HUES48 (cell line): Measurements from ENCODE around the gene RPS13.
A peak's percentile ranks its signal among the peaks of the same experiment; 100 is the strongest.
"Not testable (repeated sequence)": the region's sequence is repeated elsewhere in the genome, so short reads cannot be mapped to it uniquely, and the experiment has no call there.

Experiments used
- H3K27ac ChIP-seq: one replicate; pipeline ENCODE4 v1.7.0; 2013; ENCODE audit warnings: low read depth, low read length, inconsistent platforms
- H3K27me3 ChIP-seq: 2 replicates; pipeline ENCODE4 v1.6.1; 2013; ENCODE audit warnings: mild to moderate bottlenecking, low read length; ENCODE audit not compliant: control insufficient read depth, insufficient read depth
- H3K36me3 ChIP-seq: 2 replicates; pipeline ENCODE4 v1.6.1; 2013; ENCODE audit warnings: low read length; ENCODE audit not compliant: control insufficient read depth, insufficient read depth
- H3K4me1 ChIP-seq: 2 replicates; pipeline ENCODE4 v1.6.1; 2013; ENCODE audit warnings: mild to moderate bottlenecking, low read length; ENCODE audit not compliant: control insufficient read depth, insufficient read depth
- H3K4me3 ChIP-seq: 2 replicates; pipeline ENCODE4 v1.5.1; 2013; ENCODE audit warnings: mild to moderate bottlenecking, low read depth, low read length
- H3K9ac ChIP-seq: 2 replicates; pipeline ENCODE4 v1.6.1; 2013; ENCODE audit warnings: mild to moderate bottlenecking, low read depth, low read length, moderate library complexity
- H3K9me3 ChIP-seq: 2 replicates; pipeline ENCODE4 v1.6.1; 2013; ENCODE audit warnings: low read length; ENCODE audit not compliant: control insufficient read depth, insufficient read depth

The RPS13 gene

DNA sequence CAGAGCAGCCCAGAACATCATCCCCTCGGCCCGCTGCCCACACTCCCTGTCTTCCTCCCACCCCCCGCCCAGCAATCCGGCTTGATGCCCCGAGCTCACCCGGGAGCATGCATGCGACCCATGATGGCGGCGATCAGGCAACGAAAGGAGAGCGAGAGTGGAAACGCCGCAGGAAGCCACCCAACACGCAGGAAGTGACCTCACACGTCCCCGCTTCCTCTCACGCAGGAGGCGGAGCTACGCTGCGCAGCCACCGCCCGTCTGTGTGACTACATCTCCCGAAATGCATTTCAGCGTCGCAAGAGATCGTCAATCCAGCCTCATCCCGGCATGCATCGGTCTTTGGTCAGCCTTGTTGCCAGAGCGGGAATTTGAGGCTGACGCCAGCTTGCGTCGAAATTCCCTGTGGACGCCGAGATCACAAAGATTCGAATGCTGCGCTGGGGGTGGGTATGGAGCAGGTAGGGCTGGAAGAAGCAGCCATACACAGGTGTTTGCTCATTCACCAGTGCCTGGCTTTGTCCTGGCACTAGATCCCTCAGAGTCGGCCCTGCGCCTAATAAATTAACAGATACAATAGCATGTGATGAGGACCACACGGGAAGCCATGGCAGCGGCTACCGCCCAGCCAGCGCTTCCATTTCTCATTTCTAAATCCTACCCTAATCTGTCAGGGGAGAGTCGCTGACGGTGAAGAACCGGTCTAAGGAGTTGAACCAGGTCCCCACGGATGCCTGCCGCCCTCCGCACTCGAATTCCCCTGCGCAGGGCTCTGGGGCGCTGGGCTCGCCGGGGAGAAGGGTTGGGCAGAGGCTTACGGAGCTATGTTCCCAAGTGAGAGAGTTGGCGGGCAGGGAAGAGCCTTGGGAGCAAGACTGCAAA, at the start of gene RPS13:
Gene RPS13 (minus strand): TSS at position 148 of the 882 bp plus-strand sequence. CDS start 26 bp downstream, at position 122.
- Histone ChIP-seq H3K9me3 (no peaks in the 10 kb centered on the region), H3K36me3 (peaks cover 42% of the 10 kb centered on the region), H3K27me3 (no peaks in the 10 kb centered on the region), H3K27ac (peak within 1 kb of the TSS; percentile 91), H3K4me3 (peak within 1 kb of the TSS; percentile 91), H3K9ac (peak within 1 kb of the TSS; percentile 95), H3K4me1 (0 out of 2 replicates have a peak, but pooled peaks cover 3% of the 10 kb centered on the region)

DNA sequence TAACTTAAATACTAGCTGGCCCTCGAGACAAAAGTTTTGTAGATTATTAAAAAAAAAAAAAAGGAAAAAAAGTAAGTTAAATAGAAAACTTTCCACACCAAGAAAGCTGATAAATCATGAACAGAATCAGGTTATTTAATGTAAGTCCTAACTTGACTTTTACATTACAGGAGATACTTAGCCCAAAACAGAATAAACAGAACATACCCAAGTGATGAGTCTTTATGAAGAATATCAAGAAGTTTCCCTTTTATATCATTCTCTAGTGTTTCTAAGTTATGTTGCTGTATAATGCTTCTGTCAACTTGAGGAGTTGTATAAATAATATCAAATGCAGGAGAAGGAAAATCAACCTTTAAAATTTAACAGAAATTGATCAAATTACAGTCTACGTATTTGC, 44.5 kb upstream of the RPS13 start:
- Histone ChIP-seq H3K27ac (no peak overlapping the region), H3K4me1 (no peaks in the 10 kb centered on the region), H3K36me3 (peaks cover 74% of the 10 kb centered on the region), H3K4me3 (no peak overlapping the region), H3K27me3 (no peaks in the 10 kb centered on the region), H3K9ac (no peak overlapping the region), H3K9me3 (no peaks in the 10 kb centered on the region)

DNA sequence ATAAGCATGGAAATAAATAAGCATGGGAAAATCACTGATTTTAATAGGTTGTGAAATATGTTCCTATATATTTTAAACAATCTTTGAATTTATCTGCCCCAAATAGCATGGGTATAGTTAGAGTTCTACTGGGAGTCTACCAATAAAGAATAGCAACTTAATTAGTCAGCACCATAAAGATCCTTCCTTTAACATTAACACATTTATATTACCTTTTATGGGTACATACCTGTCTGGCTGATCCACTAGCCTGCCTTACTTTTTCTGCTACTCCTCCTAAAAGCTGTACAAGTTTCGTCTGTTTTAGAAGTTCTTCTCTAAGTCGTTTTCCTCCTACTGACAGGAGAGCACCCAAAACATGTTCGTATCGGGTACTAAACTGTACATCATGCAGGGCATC, 39.8 kb upstream of the RPS13 start:
- no peaks in the 10 kb centered on the region for H3K27me3 ChIP-seq
- H3K4me3 ChIP-seq, result no peak overlapping the region
- peaks cover 84% of the 10 kb centered on the region for H3K36me3 ChIP-seq
- H3K27ac ChIP-seq, result no peak overlapping the region
- H3K4me1 ChIP-seq, result no peaks in the 10 kb centered on the region
- H3K9ac ChIP-seq, result no peak overlapping the region
- H3K9me3 ChIP-seq, result no peaks in the 10 kb centered on the region

DNA sequence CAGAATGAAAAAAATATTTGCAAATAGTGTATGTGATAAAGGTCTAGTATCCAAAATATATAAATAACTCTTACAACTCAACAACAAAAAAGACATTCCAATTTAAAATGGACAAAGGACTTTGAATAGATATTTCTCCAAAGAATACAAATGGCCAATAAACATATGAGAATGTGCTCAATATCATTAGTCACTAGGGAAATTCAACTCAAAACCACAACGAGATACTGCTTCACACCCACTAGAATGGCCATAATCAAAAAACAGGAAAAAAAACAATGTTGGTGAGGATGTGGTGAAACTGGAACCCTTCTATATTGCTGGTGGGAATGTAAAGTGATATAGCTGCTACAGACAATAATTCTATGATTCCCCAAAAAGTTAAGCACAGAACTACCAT, 38.6 kb upstream of the RPS13 start:
- Histone ChIP-seq H3K9ac (no peak overlapping the region), H3K9me3 (no peaks in the 10 kb centered on the region), H3K27me3 (no peaks in the 10 kb centered on the region), H3K36me3 (peaks cover 82% of the 10 kb centered on the region), H3K27ac (no peak overlapping the region), H3K4me3 (no peak overlapping the region), H3K4me1 (no peaks in the 10 kb centered on the region)

DNA sequence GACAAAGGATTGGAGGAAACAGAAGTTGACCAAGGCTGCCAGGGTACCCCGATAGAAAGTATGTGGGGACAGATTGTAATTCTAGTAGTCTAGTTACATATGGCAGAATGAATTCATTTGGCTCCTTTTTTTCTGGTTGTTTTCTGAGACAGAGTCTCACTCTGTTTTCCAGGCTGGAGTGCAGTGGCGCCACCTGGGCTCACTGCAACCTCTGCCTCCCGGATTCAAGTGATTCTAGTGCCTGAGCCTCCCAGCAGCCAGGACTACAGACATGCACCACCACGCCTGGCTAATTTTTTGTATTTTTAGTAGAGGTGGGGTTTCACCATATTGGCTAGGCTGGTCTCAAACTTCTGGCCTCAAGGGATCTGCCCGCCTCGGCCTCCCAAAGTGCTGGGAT, 30.3 kb upstream of the RPS13 start:
- not testable (repeated sequence) for H3K4me3 ChIP-seq, H3K9me3 ChIP-seq, H3K4me1 ChIP-seq, H3K9ac ChIP-seq, H3K27me3 ChIP-seq, H3K27ac ChIP-seq
- H3K36me3 ChIP-seq, result peaks cover 86% of the 10 kb centered on the region

DNA sequence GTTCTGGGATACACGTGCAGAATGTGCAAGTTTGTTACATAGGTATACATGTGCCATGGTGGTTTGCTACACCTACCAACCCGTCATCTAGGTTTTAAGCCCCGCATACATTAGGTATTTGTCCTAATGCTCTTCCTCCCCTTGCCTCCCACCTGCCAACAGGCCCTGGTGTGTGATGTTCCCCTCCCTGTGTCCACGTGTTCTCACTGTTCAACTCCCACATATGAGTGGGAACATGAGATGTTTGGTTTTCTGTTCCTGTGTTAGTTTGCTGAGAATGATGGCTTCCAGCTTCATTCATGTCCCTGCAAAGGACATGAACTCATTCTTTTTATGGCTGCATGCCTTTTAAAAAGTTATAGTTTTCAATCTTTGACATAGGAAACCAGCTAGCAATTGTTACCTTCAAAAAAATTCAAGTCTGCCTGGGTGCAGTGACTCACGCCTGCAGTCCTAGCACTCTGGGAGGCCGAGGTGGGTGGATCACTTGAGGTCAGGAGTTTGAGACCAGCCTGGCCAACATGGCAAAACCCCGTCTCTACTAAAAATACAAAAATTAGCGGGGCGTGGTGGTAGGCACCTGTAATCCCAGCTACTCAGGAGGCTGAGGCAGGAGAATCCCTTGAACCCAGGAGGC, 28.1 kb upstream of the RPS13 start:
- H3K9me3 ChIP-seq, H3K27ac ChIP-seq, H3K9ac ChIP-seq, H3K4me3 ChIP-seq, H3K27me3 ChIP-seq, H3K4me1 ChIP-seq: not testable (repeated sequence)
- H3K36me3 ChIP-seq, result peaks cover 83% of the 10 kb centered on the region

DNA sequence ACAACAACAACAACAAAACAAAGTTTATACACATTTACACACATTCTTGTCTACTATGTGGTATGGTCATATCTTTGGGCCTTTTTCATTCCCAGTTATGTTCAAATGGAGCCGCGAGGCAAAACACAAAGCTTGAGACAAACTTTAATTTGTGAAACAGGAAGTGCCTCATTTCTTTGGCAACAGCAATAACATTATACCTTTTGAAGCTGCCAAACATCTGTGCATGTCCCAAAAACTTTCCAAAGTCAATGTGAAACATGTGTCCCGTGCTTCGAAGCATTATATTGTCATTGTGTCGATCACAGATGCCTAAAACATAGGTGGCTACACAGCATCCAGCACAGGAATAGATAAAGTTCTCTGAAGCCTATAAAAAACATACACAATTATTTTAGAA, 25.0 kb upstream of the RPS13 start:
- H3K9ac ChIP-seq, result no peak overlapping the region
- H3K27me3 ChIP-seq, result no peaks in the 10 kb centered on the region
- peaks cover 80% of the 10 kb centered on the region for H3K36me3 ChIP-seq
- H3K9me3 ChIP-seq, result no peaks in the 10 kb centered on the region
- H3K4me1 ChIP-seq, result no peaks in the 10 kb centered on the region
- no peak overlapping the region for H3K27ac ChIP-seq
- no peak overlapping the region for H3K4me3 ChIP-seq

DNA sequence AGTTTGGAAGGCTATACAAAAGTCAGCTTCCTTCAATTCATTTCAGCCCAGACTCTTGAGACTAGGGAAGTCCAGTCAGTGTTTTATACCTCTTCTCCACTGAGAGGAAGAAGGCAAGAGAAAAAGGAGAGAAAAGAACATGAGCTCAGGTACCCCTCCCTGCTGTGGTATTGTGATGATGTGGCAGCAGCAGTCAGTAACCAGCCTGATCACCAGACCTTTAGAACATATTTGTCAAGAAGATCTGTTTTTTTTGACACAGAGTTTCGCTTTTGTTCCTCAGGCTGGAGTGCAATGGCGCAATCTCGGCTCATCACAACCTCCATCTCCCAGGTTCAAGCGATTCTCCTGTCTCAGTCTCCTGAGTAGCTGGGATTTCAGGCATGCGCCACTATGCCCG, 21.2 kb upstream of the RPS13 start:
- no peaks in the 10 kb centered on the region for H3K9me3 ChIP-seq
- no peaks in the 10 kb centered on the region for H3K4me1 ChIP-seq
- peaks cover 81% of the 10 kb centered on the region for H3K36me3 ChIP-seq
- H3K4me3 ChIP-seq, result no peak overlapping the region
- H3K27me3 ChIP-seq, result no peaks in the 10 kb centered on the region
- H3K27ac ChIP-seq, result no peak overlapping the region
- no peak overlapping the region for H3K9ac ChIP-seq

DNA sequence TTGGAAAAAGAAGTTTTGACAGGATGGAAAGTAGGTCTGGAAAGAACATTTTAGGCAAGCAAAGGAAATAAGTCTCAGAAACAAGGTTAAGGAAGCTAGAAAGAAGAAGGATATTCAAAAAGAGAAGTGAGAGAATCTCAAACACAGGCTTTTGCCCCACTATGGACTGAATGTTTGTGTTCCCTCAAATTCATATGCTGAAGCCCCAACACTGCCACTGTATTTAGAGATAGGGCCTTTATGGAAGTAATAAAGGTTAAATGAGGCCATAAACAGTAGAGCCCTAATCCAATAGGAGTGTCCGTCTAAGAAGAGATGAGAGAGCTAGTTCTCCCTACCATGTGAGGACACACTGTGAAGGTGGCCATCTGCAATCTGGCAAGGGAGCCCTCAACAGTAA, 20.6 kb upstream of the RPS13 start:
- Histone ChIP-seq H3K36me3 (peaks cover 80% of the 10 kb centered on the region), H3K4me1 (no peaks in the 10 kb centered on the region), H3K9me3 (no peaks in the 10 kb centered on the region), H3K9ac (no peak overlapping the region), H3K4me3 (no peak overlapping the region), H3K27ac (no peak overlapping the region), H3K27me3 (no peaks in the 10 kb centered on the region)

DNA sequence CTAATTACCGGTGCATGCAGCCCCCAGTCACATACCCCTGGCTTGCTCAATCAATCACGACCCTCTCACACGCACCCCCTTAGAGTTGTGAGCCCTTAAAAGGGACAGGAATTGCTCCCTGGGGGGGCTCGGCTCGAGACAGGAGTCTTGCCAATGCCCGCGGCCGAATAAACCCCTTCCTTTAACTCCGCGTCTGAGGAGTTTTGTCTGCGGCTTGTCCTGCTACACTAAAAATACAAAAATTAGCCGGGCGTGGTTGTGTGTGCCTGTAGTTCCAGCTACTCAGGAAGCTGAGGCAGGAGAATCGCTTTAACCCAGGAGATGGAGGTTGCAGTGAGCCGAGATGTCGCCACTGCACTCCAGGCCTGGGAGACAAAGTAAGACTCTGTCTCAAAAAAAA, 8.5 kb upstream of the RPS13 start:
- H3K4me3 ChIP-seq, H3K9ac ChIP-seq, H3K27me3 ChIP-seq, H3K9me3 ChIP-seq: not testable (repeated sequence)
- peaks cover 11% of the 10 kb centered on the region for H3K4me1 ChIP-seq
- peaks cover 35% of the 10 kb centered on the region for H3K36me3 ChIP-seq
- H3K27ac ChIP-seq, result peak overlapping the region; percentile 12

DNA sequence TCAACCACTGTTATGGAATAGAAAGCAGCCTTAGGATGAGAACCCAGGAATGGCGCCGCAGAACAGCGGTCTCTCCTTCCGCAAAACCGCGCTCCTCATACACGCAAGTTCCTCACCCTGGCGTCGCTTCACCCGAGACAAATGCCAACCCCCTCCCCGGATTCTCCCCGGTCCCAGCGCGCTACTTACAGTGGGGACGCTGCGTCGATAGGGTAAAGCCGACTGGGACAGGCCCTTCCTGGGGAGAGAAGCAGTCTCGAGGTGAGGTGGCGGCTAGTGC, 287 bp downstream of the RPS13 start:
- H3K9ac ChIP-seq, result peak overlapping the region; percentile 95
- peaks cover 42% of the 10 kb centered on the region for H3K36me3 ChIP-seq
- H3K27me3 ChIP-seq, result no peaks in the 10 kb centered on the region
- peak overlapping the region; percentile 79 for H3K27ac ChIP-seq
- no peaks in the 10 kb centered on the region for H3K9me3 ChIP-seq
- peak overlapping the region; percentile 91 for H3K4me3 ChIP-seq
- H3K4me1 ChIP-seq, result 0 out of 2 replicates have a peak, but pooled peaks cover 3% of the 10 kb centered on the region
